ENCODE results near the gene MICAL3.

GRCh38 chr22:17873804-17874203, 150.6 kb downstream of the MICAL3 start:
- TF ChIP-seq POLR2A (IDR thresholded peaks at IDR 0.05) (no peak), CTCF (IDR thresholded peaks at IDR 0.05) (no peak)
